HG03095 (cell line): Measurements from ENCODE around the gene IQSEC1.
A peak's percentile ranks its signal among the peaks of the same experiment; 100 is the strongest.

ENCODE experiments used
- ATAC-seq: cut with Tn5 transposase; IDR thresholded peaks from one replicate; pipeline ENCODE4 v1.9.1; 2021; ENCODE audit warnings: moderate library complexity; ENCODE audit not compliant: unreplicated experiment

Gene IQSEC1

DNA sequence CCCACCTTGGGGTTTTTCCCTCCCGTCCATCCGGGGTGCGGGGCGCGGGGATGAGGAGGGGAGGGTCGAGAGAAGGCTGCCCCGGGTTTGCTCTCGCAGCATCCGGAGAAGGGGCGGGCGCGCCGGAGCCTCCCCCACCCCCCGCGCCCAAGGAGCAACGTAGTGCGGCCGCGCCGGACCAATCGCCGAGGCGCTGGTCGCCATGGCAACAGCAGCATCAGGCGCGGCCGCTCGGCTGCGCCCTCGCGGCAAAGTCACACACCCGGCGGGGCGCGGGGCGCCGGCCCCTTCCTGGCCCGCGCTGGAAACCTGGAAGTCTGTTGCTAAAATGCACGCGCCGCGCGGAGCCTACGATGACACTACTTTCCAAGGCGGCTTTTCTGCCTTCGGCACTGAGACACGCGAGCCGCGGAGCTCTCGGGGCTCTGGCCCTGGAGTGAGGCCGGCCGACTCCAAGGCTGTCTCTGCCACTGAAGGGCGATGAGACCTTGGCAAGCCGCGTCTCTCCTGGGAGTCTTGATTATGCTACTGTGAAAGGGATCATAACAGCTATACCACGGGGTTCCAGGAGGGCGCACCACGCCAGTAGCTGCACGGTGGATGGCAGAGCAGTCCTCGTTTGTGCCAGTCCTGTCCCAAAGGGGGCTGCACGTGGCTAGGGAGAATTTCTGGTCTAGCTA is at the start of gene IQSEC1:
Gene IQSEC1, minus strand, starts transcription at position 104 of the 680 bp plus-strand sequence. CDS start 415 bp downstream, outside the sequence.
- peak; percentile 51 for ATAC-seq

- ATAC-seq = no peak
Observed at GRCh38 chr3:13122081-13123012, 49.1 kb upstream of the IQSEC1 start.

GRCh38 chr3:13121553-13122001 is 48.3 kb upstream of the IQSEC1 start:
- no peak for ATAC-seq

GRCh38 chr3:13120928-13121552 is 47.8 kb upstream of the IQSEC1 start:
- no peak for ATAC-seq

- ATAC-seq = no peak
Observed at GRCh38 chr3:13120289-13120927, 47.2 kb upstream of the IQSEC1 start.

DNA sequence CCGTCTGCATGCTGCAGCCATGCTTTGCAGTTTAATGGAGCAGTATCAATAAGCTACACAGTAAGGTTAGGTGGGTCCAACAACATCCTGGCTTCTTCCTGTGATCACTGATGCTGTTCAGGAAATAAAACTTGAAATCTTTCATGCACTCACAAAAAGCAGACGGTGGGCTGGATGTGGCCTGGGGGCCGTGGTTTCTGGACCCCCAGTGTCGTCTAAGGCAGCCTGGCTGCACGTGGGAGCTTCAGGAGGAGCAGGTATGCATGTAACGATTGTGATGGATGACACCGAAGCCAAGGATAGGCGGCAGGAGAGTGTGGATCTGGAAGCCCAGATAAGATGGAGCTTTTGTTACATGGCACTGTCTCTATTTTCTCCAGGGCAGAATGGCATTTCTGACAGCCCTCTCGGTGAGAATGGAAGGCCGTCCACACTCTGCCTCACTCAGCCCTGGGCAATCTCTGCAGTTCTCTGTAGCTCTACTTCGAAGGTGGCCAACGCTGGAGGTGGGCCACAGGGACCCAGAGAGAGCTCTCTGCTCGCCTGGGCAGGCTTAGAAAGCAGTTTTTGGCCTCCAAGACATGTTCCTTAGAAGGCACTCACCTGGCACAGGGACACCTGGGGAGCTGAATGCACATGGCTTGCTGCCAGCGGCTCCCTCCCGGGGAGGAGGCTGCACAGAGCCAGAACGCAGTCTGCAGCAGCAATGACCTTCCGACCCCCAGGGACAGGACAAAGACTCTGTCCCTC is 46.4 kb upstream of the IQSEC1 start:
- no peak for ATAC-seq

- ATAC-seq = no peak
Observed at GRCh38 chr3:13116426-13116825, 43.2 kb upstream of the IQSEC1 start.

GRCh38 chr3:13115991-13116390 is 42.8 kb upstream of the IQSEC1 start:
- no peak for ATAC-seq

DNA sequence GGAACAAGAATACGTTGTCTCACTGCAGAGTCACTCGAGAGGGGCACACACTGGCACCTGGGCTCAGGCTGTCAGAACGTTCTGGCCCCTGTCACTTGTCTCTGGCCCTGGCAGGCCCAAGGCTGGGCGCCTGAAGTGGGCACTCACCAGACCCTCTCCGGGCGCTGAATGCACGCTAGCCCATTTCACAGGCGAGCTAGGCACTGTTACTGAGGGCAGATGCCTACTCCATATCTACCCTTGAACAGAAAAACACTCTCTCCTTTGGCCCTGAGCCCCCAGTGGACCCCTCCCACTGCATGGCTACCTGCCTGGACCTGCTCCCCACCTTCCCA is 42.3 kb upstream of the IQSEC1 start:
- no peak for ATAC-seq

DNA sequence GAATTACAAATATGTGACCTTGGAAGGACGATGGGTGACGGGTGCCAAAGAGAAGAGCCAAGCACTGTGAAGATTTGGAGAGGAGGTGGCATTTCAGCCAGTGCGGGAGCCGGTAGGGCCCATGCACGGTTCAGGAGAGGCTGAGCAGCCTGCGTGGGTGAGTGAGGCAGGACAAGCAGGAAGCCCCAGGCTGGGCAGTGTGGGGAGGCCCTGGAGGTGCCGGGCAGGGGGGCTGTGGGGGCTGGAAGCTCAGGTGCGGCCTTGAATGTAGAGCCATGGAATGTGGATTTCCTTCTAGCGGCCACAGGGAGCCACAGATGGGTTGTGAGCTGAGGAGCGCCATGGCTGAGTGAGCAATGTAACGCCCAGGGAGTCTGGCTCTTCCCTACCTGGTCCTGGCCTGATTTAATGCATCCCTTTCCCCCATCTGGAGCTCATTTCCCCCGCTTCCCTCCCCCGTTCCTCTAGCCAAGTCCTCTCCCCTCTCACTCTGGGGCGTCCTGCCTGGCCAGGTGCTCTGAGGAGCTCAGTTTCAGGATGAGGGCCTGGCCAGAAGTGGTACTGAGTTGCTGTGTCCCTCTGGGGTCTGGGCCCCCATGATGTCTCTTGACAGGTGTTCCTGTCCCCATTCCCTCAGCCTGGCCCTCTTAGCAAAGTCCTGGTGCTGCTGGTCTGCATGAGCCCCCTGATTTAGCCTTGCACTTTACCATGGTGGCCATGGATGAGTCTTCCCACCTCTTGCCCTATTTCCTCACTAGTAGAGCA is 41.8 kb upstream of the IQSEC1 start:
- no peak for ATAC-seq

DNA sequence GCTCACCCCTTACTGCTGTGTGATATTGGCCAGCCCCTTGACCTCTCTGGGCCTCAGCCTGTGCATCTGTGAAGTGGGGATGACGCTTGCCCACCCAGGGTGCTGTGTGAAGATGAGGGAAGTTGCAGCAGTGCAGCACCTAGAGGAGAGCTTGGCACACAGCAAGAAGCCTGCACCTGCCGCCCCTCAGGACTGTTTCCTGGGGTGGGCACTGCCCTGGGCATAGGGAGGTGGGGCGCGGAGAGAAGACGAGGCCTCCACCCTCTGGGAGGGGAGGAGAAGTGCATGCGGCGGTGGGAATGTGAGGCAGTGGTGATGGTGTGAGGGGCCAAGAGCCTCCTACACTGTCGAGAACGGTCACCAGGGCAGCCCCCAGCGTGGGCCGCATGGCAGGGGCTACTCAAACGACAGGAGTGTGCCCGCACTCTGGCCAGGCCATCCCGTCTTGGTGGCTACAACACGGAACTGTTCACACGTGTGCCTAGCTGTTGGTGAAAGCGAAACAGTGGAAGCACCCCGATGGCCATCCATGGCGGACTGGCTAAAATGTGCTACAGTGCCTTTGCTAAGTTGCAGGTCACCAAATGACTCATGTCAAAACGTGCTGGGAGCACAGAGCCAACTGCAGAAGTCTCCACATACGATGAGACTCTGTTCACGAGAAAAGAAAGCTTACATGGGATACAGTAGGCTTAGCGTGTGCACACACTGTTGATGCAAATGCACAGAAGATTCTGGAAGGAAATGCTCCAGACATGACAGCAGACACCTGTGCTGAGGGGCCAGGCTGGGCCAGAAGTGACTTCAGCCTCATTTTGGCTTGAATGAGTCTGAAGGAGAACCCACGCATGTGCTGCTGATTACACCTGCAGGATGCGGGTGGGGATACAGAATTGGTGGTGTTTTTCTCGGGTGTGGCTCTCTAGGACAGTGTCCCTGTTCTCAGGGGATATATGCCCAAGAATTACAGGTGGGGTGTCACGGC is 40.4 kb upstream of the IQSEC1 start:
- ATAC-seq = no peak

GRCh38 chr3:13112521-13113345 is 39.5 kb upstream of the IQSEC1 start:
- no peak for ATAC-seq

DNA sequence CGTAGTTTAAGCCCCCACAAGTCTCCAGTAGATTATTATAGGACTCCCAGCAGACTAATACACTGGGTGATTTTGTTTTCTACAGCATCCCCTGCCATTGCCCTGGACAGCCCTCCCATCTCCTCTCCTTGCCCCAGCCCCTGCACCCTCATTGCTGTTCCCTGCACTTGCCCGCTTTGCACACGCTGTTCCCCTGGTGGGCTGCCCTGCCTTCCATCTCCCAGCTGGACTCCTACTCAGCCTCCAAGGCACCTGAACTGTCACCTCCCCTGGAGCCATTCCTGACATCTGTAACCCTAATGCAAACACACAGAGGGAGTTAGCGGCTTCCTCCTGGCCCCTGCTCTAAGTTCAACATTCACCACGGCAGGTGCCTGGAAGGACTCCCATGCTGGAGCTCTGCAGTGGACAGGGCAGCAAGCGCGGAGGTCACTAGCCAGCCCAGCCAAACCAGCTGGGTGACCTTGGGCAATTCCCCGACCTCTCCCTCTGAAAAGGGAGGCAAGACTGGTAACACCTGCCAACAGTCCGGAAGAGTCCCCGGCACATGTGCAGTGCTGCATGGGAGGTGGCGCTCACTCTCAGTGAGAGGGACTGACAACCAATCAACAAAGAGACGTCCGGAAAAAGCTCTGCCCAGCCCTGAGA is 38.8 kb upstream of the IQSEC1 start:
- ATAC-seq = no peak

DNA sequence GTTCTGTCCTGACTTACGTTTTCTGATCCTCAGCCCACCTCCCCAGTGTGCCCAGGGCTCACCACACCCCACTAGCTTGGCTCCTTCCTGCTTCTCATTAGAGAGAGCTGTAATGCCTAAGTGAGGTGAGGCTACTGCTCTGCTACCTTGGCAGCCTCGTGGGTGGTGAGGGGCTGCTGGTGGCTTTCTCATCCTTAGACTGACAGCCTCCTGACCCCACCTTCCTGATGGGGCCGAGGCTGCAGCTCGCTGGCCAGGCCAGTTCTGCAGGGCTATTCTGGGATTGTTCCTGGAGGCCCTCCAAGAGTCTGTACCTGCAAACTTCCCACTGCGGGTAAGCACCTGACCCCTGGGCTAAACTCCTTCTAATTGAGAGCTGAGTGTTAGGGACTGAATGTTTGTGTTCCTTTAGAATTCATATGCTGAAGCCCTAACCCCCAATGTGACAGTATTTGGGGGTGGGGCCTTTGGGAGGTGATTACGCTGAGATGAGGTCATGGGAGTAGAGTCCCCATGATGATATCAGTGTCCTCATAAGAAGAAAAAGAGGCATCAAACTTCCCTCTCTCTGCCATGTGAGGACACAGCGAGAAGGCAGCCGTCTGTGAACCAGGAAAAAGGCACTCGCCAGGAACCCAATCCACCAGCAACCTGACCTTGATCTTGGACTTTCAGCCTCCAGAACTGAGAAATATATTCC is 38.1 kb upstream of the IQSEC1 start:
- ATAC-seq = peak; percentile 12

GRCh38 chr3:13110678-13111116 is 37.5 kb upstream of the IQSEC1 start:
- ATAC-seq = peak; percentile 75

- no peak for ATAC-seq
Observed at GRCh38 chr3:13109516-13109915, 36.3 kb upstream of the IQSEC1 start.

DNA sequence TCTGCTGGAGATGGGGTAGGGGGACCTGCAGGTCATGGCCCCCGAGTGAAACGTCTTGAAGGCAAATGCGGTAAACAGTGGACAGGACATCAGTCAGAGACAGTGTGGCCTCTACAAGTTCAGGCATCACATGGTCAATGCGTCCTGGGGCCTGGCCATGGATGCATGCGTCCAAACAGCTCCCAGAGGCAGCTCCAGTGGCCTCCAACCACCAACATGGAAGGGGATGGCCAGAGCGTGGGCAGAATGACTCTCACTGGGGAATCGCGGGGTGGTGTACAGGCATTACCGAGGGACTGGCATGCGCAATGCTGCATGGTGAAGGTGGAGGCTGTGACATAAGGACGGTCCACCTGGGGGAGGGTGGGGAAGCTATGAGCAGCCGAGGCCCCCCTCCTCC is 35.6 kb upstream of the IQSEC1 start:
- ATAC-seq = no peak
